ENCODE results near the gene FERMT3.
A peak's percentile ranks its signal among the peaks of the same experiment; 100 is the strongest.
"Not testable (repeated sequence)": the region's sequence is repeated elsewhere in the genome, so short reads cannot be mapped to it uniquely, and the experiment has no call there.

The FERMT3 gene

GRCh38 chr11:64206457-64207255 lies at the start of gene FERMT3:
Gene FERMT3 (plus strand): TSS chr11:64206721. CDS start chr11:64207365, 644 bp downstream.
- DNase-seq (ENCODE audit: low spot score): no peak

- DNase-seq (ENCODE audit: low spot score): no peak
Measured at GRCh38 chr11:64157631-64158394, 48.7 kb upstream of the FERMT3 start.

- DNase-seq (ENCODE audit: low spot score): no peak
Measured at GRCh38 chr11:64161037-64161436, 45.5 kb upstream of the FERMT3 start.

GRCh38 chr11:64162769-64163168 lies 43.8 kb upstream of the FERMT3 start:
- DNase-seq (ENCODE audit: low spot score): not testable (repeated sequence)

- DNase-seq (ENCODE audit: low spot score): no peak
Measured at GRCh38 chr11:64163951-64164350, 42.6 kb upstream of the FERMT3 start.

- DNase-seq (ENCODE audit: low spot score): no peak
Measured at GRCh38 chr11:64164392-64165312, 41.9 kb upstream of the FERMT3 start.

- DNase-seq (ENCODE audit: low spot score): no peak
Measured at GRCh38 chr11:64165481-64165841, 41.1 kb upstream of the FERMT3 start.

GRCh38 chr11:64165842-64166635 lies 40.5 kb upstream of the FERMT3 start, which contains the start of gene MACROD1:
Gene MACROD1 (minus strand): TSS chr11:64166113. CDS start chr11:64165994, 119 bp downstream.
- DNase-seq (ENCODE audit: low spot score): peak; percentile 83

GRCh38 chr11:64170419-64170818 lies 36.1 kb upstream of the FERMT3 start:
- DNase-seq (ENCODE audit: low spot score): no peak

GRCh38 chr11:64173616-64174355 lies 32.7 kb upstream of the FERMT3 start:
- no peak for DNase-seq (ENCODE audit: low spot score)

GRCh38 chr11:64176751-64177150 lies 29.8 kb upstream of the FERMT3 start:
- DNase-seq (ENCODE audit: low spot score): no peak

- DNase-seq (ENCODE audit: low spot score): no peak
Measured at GRCh38 chr11:64178203-64178602, 28.3 kb upstream of the FERMT3 start.

GRCh38 chr11:64178951-64179639 lies 27.4 kb upstream of the FERMT3 start:
- no peak for DNase-seq (ENCODE audit: low spot score)

GRCh38 chr11:64180891-64181290 lies 25.6 kb upstream of the FERMT3 start:
- DNase-seq (ENCODE audit: low spot score): no peak

- peak; percentile 80 for DNase-seq (ENCODE audit: low spot score)
Measured at GRCh38 chr11:64181506-64182411, 24.8 kb upstream of the FERMT3 start.

- DNase-seq (ENCODE audit: low spot score): no peak
Measured at GRCh38 chr11:64183890-64184289, 22.6 kb upstream of the FERMT3 start.

GRCh38 chr11:64185175-64185692 lies 21.3 kb upstream of the FERMT3 start:
- no peak for DNase-seq (ENCODE audit: low spot score)

GRCh38 chr11:64185693-64186491 lies 20.6 kb upstream of the FERMT3 start, which contains the start of gene STIP1:
Gene STIP1 (plus strand): TSS chr11:64186171. CDS start chr11:64186262, 91 bp downstream.
- DNase-seq (ENCODE audit: low spot score): peak; percentile 99

Data from ecto neural progenitor cell (in vitro differentiated cells).